H1 (cell line): ENCODE measurements around the gene TGFBI. TPM values are rescaled to one million over a fixed set of nuclear protein-coding genes. Genes with fewer than 3 reads are reported as not detected.

Source experiments
- ASH2L ChIP-seq: fragments of 200-600, 300-600 bp; sonication (generic); IDR thresholded peaks from one replicate; pipeline ENCODE4 v1.7.1; 2017; ENCODE audit warnings: low read length
- GTF2F1 ChIP-seq: IDR thresholded peaks from 2 replicates; pipeline ENCODE4 v1.6.1; 2012; ENCODE audit warnings: low read depth, low read length, improper control_type of control experiment, borderline replicate concordance
- JUN ChIP-seq: IDR thresholded peaks from 2 replicates; pipeline ENCODE4 v1.6.1; 2011; ENCODE audit warnings: low read depth, mild to moderate bottlenecking, improper control_type of control experiment, low read length
- MAFK ChIP-seq: IDR thresholded peaks from 2 replicates; pipeline ENCODE4 v1.6.1; 2012; ENCODE audit warnings: low read depth, mild to moderate bottlenecking, improper control_type of control experiment, low read length
- RNF2 ChIP-seq: fragments of 200-900, 300-1000 bp; sonication (generic); IDR thresholded peaks from 2 replicates; pipeline ENCODE4 v1.7.1; 2016; ENCODE audit warnings: borderline replicate concordance, low read depth, mild to moderate bottlenecking, antibody characterized with exemption, low read length; ENCODE audit not compliant: poor library complexity, severe bottlenecking; ENCODE audit errors: missing control alignments
- RXRA ChIP-seq: IDR thresholded peaks from 2 replicates; pipeline ENCODE4 v1.6.1; 2011; ENCODE audit warnings: low read depth, mild to moderate bottlenecking, low read length, moderate library complexity; ENCODE audit not compliant: insufficient read depth
- SAP30 ChIP-seq: fragments of 300-600 bp; sonication (generic); IDR thresholded peaks from 2 replicates; pipeline ENCODE4 v1.7.1; 2012; ENCODE audit warnings: low read length, moderate library complexity, mild to moderate bottlenecking, inconsistent platforms; ENCODE audit not compliant: insufficient read depth, insufficient replicate concordance
- SRF ChIP-seq: IDR thresholded peaks from 2 replicates; pipeline ENCODE4 v1.6.1; 2011; ENCODE audit warnings: mild to moderate bottlenecking, low read depth, low read length, moderate library complexity
- SUZ12 ChIP-seq: fragments of 200-600 bp; sonication (generic); IDR thresholded peaks from 2 replicates; pipeline ENCODE4 v1.6.1; 2012; ENCODE audit warnings: mild to moderate bottlenecking, inconsistent platforms, low read length, moderate library complexity, mixed read lengths
- TEAD4 ChIP-seq: IDR thresholded peaks from 2 replicates; pipeline ENCODE4 v1.6.1; 2012; ENCODE audit warnings: low read depth, low read length, inconsistent platforms, mixed read lengths
- polyA plus RNA-seq, 7 experiments: library from polyadenylated mRNA; depleted of rRNA in 3 of 7; stranded (reverse) in 5 of 7; unstranded in 2 of 7; fragments of >200 nt in 5 of 7; fragments of 200-250 nt in 2 of 7; gene quantifications; 1 replicate in 5 of 7; 2 replicates in 1 of 7; 4 replicates in 1 of 7; pipeline versions ENCODE4 v1.2.1 to v1.2.3, GENCODE V29; 2011 to 2013; ENCODE audit warnings: missing spikeins in 2 of 7, mixed read lengths in 2 of 7
- total RNA-seq: library from RNA; stranded (reverse); fragmentation: NEBNext Ultra II Directional; extraction: Animal tissue kit (Norgen Biotek cat#: 25700); gene quantifications from 2 replicates; pipeline ENCODE4 v1.2.1, GENCODE V29; 2021

TGFBI gene
- total and polyA plus RNA-seq, 2 of the 8 experiments (the other 6 are each of a cell fraction or from before 2014, with no cell fraction given) = 6.0 to 8.5 TPM

- no peak for TF ChIP-seq TEAD4
- TF ChIP-seq ASH2L = no peak
- no peak for TF ChIP-seq GTF2F1
- TF ChIP-seq SRF = no peak
- no peak for TF ChIP-seq SAP30
- no peak for TF ChIP-seq SUZ12
- no peak for TF ChIP-seq MAFK
- no peak for TF ChIP-seq RNF2
- no peak for TF ChIP-seq JUN
- no peak for TF ChIP-seq RXRA
Observed at GRCh38 chr5:136014049-136015002, 14.5 kb upstream of the TGFBI start (continued).
